SK-N-MC (cell line): ENCODE data around the gene PCDH20.

Experiments used
- EZH2 ChIP-seq: fragments of 200-600 bp; sonication (generic); IDR thresholded peaks from one replicate; pipeline ENCODE4 v1.6.1; 2017; ENCODE audit warnings: antibody characterized with exemption
- POLR2AphosphoS5 ChIP-seq: IDR thresholded peaks from 2 replicates; pipeline ENCODE4 v1.6.1; 2012; ENCODE audit warnings: mild to moderate bottlenecking, low read depth, low read length, borderline replicate concordance

DNA sequence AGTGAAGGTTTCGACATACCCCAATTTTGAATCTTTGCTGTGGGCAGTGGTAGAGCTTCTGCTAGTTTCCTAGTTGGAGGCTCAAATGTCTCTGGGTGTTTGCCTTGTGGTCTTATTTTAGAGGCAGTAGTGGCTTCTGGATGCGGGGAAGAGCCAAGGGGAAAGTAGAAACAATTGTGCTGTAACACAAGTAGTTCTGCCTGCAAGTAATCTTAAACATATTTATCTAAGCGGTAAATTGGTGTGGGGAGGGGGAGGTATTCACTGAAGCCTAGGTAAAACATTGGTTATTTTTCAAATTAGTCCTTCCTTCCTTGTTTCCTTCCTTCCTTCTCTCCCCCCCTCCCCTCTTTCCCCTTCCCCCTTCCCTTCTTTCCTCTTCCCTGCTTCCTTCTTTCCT, at the start of gene PCDH20:
- TF ChIP-seq EZH2, result no peak
- no peak for TF ChIP-seq POLR2AphosphoS5
